Activated T-helper 1 cell treated with anti-CD3 and anti-CD28 coated beads, Interleukin-12 subunit alpha, Interleukin-12 subunit beta, Interleukin-2, Interleukin-4 antibody, amounts not matched to agents 30 ng/mL and 10 ng/mL and 1 ng/mL, durations not matched to agents 14 hours and 24 hours and 36 hours (primary cell): ENCODE data around the gene P2RY6. TPM values are rescaled to one million over a fixed set of nuclear protein-coding genes. Genes with fewer than 3 reads are reported as not detected.

Experiments used
- DNase-seq: peaks from one replicate; pipeline ENCODE4 v3.0.0; 2021; ENCODE audit warnings: low spot score
- H3K27ac Mint-ChIP-seq: one replicate; pipeline ENCODE4 v1.8.0; 2021; ENCODE audit warnings: mild to moderate bottlenecking, mixed read lengths
- H3K27me3 Mint-ChIP-seq: one replicate; pipeline ENCODE4 v1.8.0; 2022; ENCODE audit warnings: mild to moderate bottlenecking, moderate library complexity, mixed read lengths; ENCODE audit not compliant: insufficient read depth
- H3K36me3 Mint-ChIP-seq: one replicate; pipeline ENCODE4 v1.8.0; 2021; ENCODE audit warnings: low read depth, mixed read lengths
- H3K4me1 Mint-ChIP-seq: one replicate; pipeline ENCODE4 v1.8.0; 2021; ENCODE audit warnings: low read depth, mixed read lengths
- H3K4me3 Mint-ChIP-seq: one replicate; pipeline ENCODE4 v1.8.0; 2021; ENCODE audit warnings: mild to moderate bottlenecking, moderate library complexity, mixed read lengths
- H3K9me3 Mint-ChIP-seq: one replicate; pipeline ENCODE4 v1.8.0; 2021; ENCODE audit warnings: mixed read lengths
- intact Hi-C: fragments of 100-400 bp; cut with micrococcal nuclease; formaldehyde crosslinking; loops from one replicate; pipeline ENCODE4 v1.15.1; 2024
- total RNA-seq: library from RNA; stranded (reverse); gene quantifications from 2 replicates; pipeline ENCODE4 v1.2.3, GENCODE V29; 2022

Gene P2RY6
- total RNA-seq, 1 donor from 2014 or later: not detected

- intact Hi-C loops: no loop called here
- Mint-ChIP-seq H3K36me3 (no peaks in the 10 kb centered on the region), H3K9me3 (no peaks in the 10 kb centered on the region), H3K27ac (no peak overlapping the region), H3K4me1 (peaks cover 27% of the 10 kb centered on the region), H3K4me3 (no peak overlapping the region), H3K27me3 (peaks cover 7% of the 10 kb centered on the region)
- no peak for DNase-seq
Observed at GRCh38 chr11:73292525-73292894, 20.4 kb downstream of the P2RY6 start.

DNA sequence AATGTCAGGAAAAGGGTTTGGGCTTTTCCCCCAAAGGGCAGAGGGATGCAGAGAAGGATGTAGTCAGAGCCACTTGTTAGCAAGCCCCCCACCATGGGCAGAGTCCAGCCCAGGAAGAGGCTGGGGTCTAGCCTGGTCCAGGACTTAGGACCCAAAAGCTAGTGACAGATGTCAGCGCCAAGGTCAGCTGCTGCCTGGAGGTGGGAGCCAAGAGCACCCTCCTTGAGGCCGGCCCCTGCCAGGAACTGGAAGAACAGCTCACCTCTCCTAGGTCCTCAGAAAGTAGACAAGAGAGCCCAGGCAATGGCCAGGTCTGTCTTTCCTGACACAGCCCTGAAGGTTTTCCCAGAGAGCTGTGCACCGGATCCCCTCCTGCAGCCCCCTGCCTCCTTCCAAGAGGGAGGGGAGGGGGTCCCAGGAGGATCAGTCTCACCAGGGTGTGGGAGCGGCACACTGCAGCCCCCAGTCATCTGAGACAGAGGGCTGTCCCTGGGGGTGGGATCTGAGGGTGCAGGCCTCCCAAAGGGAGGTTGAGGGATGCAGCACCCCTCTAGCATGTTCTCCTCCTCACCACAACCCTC lies 21.3 kb downstream of the P2RY6 start:
- Mint-ChIP-seq H3K4me3 (no peak overlapping the region), H3K27me3 (peaks cover 7% of the 10 kb centered on the region), H3K4me1 (peaks cover 20% of the 10 kb centered on the region), H3K9me3 (no peaks in the 10 kb centered on the region), H3K36me3 (no peaks in the 10 kb centered on the region), H3K27ac (no peak overlapping the region)
- DNase-seq: no peak
- intact Hi-C loops: no loop called here

DNA sequence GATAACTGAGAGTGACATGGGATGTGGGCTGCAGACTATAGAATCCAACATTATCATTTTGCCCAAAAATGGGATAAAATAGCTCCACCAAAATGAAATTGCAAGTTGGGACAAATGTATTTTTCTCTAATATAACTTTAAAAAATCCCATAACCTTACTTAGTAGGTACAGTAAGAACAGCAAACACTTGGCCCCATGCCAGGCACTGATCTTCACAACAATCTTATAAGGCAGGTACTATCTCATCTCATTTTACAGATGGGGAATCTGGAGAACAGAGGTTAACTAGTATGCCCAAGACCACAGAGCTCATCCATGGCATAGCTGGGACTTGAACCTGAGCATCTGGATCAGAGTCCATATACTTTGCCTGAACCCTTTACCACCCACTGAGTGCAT lies 22.5 kb downstream of the P2RY6 start:
- Mint-ChIP-seq H3K9me3 (no peaks in the 10 kb centered on the region), H3K27me3 (peaks cover 11% of the 10 kb centered on the region), H3K36me3 (no peaks in the 10 kb centered on the region), H3K4me1 (peaks cover 8% of the 10 kb centered on the region), H3K4me3 (no peak overlapping the region), H3K27ac (no peak overlapping the region)
- intact Hi-C loops: loop anchor here (1.0 kb wide), 1 partner anchor 41 kb away; no protein-coding TSS in a partner anchor
- no peak for DNase-seq

DNA sequence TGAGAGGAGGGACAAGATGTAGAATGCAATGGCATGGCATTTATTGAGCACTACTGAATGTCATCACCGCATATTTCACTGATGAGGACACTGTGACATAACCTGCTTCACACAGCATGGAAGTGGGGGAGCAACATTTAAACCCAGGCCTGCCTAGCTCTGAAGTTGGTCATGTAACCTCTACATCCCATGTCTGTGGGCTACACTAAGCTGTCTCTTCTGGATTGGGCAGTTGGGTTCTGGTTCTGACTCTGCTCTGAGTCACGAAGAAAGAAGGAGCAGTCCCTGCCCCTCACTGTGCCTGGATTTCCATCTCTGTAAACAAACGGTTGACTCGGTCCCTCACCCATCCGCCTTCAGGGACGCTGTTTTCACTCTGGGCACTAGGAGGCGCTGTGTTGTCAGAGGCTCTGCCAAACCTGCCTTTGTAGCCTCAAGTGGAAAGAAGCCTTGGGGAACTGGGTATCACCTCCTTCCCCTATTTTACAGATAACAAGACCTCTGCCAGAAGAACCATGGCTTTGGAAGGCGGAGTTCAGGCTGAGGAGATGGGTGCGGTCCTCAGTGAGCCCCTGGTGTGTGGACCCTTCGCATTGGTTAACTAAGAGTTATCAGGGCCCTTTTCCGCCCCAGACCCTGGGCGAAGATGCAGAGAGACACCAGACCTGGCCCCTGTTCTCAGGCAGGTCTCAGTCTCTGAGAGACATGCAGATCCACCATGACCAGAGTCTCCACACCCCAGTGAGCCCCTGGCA lies 23.3 kb downstream of the P2RY6 start:
- H3K27ac Mint-ChIP-seq: no peak overlapping the region
- intact Hi-C loops: loop anchor here (1.0 kb wide), 1 partner anchor 40 kb away; no protein-coding TSS in a partner anchor

GRCh38 chr11:73295996-73296318 lies 23.8 kb downstream of the P2RY6 start:
- no peaks in the 10 kb centered on the region for H3K9me3 Mint-ChIP-seq
- DNase-seq: no peak
- H3K27me3 Mint-ChIP-seq: peaks cover 16% of the 10 kb centered on the region
- no peak overlapping the region for H3K4me3 Mint-ChIP-seq
- H3K36me3 Mint-ChIP-seq: no peaks in the 10 kb centered on the region
- H3K27ac Mint-ChIP-seq: no peak overlapping the region
- H3K4me1 Mint-ChIP-seq: peaks cover 6% of the 10 kb centered on the region
- intact Hi-C loops: loop anchor here (1.0 kb wide), 1 partner anchor 39 kb away; no protein-coding TSS in a partner anchor

More for the DNA sequence above, 23.3 kb downstream of the P2RY6 start:
- Mint-ChIP-seq H3K4me1 (peaks cover 6% of the 10 kb centered on the region), H3K9me3 (no peaks in the 10 kb centered on the region), H3K27me3 (peaks cover 13% of the 10 kb centered on the region), H3K36me3 (no peaks in the 10 kb centered on the region), H3K4me3 (no peak overlapping the region)
- DNase-seq: peak; percentile 68

DNA sequence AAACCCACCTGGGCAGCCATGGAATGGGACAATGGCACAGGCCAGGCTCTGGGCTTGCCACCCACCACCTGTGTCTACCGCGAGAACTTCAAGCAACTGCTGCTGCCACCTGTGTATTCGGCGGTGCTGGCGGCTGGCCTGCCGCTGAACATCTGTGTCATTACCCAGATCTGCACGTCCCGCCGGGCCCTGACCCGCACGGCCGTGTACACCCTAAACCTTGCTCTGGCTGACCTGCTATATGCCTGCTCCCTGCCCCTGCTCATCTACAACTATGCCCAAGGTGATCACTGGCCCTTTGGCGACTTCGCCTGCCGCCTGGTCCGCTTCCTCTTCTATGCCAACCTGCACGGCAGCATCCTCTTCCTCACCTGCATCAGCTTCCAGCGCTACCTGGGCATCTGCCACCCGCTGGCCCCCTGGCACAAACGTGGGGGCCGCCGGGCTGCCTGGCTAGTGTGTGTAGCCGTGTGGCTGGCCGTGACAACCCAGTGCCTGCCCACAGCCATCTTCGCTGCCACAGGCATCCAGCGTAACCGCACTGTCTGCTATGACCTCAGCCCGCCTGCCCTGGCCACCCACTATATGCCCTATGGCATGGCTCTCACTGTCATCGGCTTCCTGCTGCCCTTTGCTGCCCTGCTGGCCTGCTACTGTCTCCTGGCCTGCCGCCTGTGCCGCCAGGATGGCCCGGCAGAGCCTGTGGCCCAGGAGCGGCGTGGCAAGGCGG lies 24.5 kb downstream of the P2RY6 start:
- no peaks in the 10 kb centered on the region for H3K9me3 Mint-ChIP-seq
- H3K4me3 Mint-ChIP-seq: no peak overlapping the region
- intact Hi-C loops: no loop called here
- H3K27ac Mint-ChIP-seq: no peak overlapping the region
- peaks cover 16% of the 10 kb centered on the region for H3K27me3 Mint-ChIP-seq
- no peak for DNase-seq
- no peaks in the 10 kb centered on the region for H3K36me3 Mint-ChIP-seq
- H3K4me1 Mint-ChIP-seq: peaks cover 6% of the 10 kb centered on the region

DNA sequence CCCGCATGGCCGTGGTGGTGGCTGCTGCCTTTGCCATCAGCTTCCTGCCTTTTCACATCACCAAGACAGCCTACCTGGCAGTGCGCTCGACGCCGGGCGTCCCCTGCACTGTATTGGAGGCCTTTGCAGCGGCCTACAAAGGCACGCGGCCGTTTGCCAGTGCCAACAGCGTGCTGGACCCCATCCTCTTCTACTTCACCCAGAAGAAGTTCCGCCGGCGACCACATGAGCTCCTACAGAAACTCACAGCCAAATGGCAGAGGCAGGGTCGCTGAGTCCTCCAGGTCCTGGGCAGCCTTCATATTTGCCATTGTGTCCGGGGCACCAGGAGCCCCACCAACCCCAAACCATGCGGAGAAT lies 25.1 kb downstream of the P2RY6 start:
- intact Hi-C loops: no loop called here
- no peak overlapping the region for H3K4me3 Mint-ChIP-seq

DNA sequence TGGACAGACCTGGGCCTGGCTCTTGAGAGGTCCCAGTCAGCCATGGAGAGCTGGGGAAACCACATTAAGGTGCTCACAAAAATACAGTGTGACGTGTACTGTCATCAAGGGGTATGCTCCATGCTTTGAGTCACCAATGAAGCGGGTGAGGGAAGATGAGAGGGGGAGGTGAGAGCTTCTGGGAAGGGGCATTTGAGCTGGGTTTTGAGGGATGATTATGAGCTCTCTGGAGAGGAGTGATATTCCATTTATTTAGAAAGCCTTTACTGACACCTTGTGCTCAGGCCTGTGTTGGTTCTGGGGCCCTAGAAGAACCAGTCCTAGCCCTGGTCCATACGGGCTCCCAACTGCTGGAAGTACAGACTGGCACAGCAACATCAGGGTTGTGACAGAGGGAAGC lies 25.6 kb downstream of the P2RY6 start:
- Mint-ChIP-seq H3K4me1 (peaks cover 6% of the 10 kb centered on the region), H3K27me3 (peaks cover 16% of the 10 kb centered on the region), H3K36me3 (no peaks in the 10 kb centered on the region), H3K4me3 (no peak overlapping the region), H3K27ac (no peak overlapping the region), H3K9me3 (no peaks in the 10 kb centered on the region)
- intact Hi-C loops: no loop called here
- DNase-seq: no peak

More for the DNA sequence above, 25.1 kb downstream of the P2RY6 start:
- no peak for DNase-seq
- no peak overlapping the region for H3K27ac Mint-ChIP-seq
- H3K9me3 Mint-ChIP-seq: no peaks in the 10 kb centered on the region
- H3K36me3 Mint-ChIP-seq: no peaks in the 10 kb centered on the region
- peaks cover 16% of the 10 kb centered on the region for H3K27me3 Mint-ChIP-seq
- peaks cover 6% of the 10 kb centered on the region for H3K4me1 Mint-ChIP-seq

GRCh38 chr11:73298233-73298632 lies 26.1 kb downstream of the P2RY6 start:
- Mint-ChIP-seq H3K27ac (no peak overlapping the region), H3K27me3 (peaks cover 17% of the 10 kb centered on the region), H3K36me3 (no peaks in the 10 kb centered on the region), H3K4me3 (no peak overlapping the region), H3K9me3 (no peaks in the 10 kb centered on the region), H3K4me1 (peaks cover 6% of the 10 kb centered on the region)
- intact Hi-C loops: no loop called here
- DNase-seq: no peak

DNA sequence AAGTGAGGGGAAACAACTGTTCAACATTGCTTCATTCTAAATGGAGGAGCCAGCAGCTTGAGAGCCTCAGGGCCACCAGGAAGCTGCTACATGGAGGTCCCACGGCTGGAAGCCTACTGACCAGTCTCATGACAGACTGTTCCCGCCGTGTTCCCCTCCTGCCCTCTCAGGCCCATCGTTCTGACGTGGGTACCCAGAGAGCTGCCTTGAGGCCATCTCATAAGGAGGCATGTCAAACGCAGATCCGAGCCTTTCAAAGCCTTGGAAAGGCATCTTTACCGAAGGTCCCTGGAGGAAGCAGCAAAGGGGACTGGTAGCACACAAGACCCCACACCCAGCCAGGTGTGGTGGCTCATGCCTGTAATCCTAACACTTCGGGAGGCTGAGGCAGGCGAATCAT lies 27.6 kb downstream of the P2RY6 start:
- Mint-ChIP-seq H3K9me3 (no peaks in the 10 kb centered on the region), H3K4me1 (peaks cover 6% of the 10 kb centered on the region), H3K27me3 (peaks cover 16% of the 10 kb centered on the region), H3K4me3 (no peak overlapping the region), H3K36me3 (no peaks in the 10 kb centered on the region), H3K27ac (no peak overlapping the region)
- intact Hi-C loops: no loop called here
- DNase-seq: no peak

DNA sequence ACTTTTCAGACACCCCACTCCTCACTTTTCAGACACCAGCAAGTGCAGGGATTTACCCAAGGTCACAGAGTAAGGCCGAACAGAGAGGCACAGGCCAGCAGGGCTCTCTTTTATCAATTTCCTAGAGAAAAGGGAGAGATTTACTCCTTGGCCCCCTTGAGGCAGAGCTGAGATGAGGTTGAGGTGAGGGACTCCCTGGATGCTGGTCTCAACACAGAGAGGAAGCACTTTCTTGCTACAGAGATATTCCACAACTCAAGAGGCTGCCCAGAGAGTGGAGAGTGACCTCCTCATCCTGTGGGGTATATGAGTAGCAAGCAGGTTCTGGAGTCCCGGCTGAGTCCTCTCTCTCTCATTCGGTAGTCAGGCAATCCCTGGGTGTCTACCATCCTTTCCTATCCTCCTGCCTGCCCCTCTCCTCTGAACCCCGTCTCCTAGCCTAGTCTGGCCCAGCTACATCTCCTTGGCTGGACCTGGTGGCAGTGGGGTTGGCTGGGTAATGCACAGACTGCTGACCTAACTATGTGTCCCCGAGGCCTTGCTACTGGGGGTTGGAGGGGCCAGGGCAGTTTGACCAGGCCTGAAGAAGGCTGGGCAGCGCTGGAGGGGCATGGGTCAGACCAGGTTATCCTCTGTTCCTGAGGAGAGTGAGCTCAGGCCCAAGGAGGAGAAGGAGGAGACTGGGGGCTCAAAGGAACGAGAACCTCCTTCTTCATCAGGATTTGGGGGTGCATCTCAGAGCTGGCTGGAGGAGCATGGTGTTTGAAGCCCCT lies 34.1 kb downstream of the P2RY6 start:
- Mint-ChIP-seq H3K36me3 (no peaks in the 10 kb centered on the region), H3K4me1 (peaks cover 12% of the 10 kb centered on the region), H3K9me3 (no peaks in the 10 kb centered on the region), H3K27ac (no peak overlapping the region), H3K4me3 (peak overlapping the region; percentile 87), H3K27me3 (peaks cover 39% of the 10 kb centered on the region)
- intact Hi-C loops: loop anchor here (5.0 kb wide), 1 partner anchor 1091 kb away; the partner anchor contains the start of gene PGM2L1
- DNase-seq: no peak

GRCh38 chr11:73306977-73307322 lies 34.8 kb downstream of the P2RY6 start:
- Mint-ChIP-seq H3K4me1 (peaks cover 12% of the 10 kb centered on the region), H3K36me3 (no peaks in the 10 kb centered on the region), H3K27me3 (peaks cover 39% of the 10 kb centered on the region), H3K4me3 (peak overlapping the region; percentile 87), H3K9me3 (no peaks in the 10 kb centered on the region), H3K27ac (peak overlapping the region; percentile 15)
- intact Hi-C loops: loop anchor here (1.0 to 5.0 kb wide), 4 partner anchors 28 to 1090 kb away; partner anchors contain the start of gene PGM2L1
- DNase-seq: no peak
